Measurements from ENCODE around the gene CRIP3. TPM values are rescaled to one million over a fixed set of nuclear protein-coding genes. Genes with fewer than 3 reads are reported as not detected.
A peak's percentile ranks its signal among the peaks of the same experiment; 100 is the strongest.

Gene CRIP3
- total RNA-seq, 2 experiments from 2014 or later: 1.8 to 2.0 TPM

DNA sequence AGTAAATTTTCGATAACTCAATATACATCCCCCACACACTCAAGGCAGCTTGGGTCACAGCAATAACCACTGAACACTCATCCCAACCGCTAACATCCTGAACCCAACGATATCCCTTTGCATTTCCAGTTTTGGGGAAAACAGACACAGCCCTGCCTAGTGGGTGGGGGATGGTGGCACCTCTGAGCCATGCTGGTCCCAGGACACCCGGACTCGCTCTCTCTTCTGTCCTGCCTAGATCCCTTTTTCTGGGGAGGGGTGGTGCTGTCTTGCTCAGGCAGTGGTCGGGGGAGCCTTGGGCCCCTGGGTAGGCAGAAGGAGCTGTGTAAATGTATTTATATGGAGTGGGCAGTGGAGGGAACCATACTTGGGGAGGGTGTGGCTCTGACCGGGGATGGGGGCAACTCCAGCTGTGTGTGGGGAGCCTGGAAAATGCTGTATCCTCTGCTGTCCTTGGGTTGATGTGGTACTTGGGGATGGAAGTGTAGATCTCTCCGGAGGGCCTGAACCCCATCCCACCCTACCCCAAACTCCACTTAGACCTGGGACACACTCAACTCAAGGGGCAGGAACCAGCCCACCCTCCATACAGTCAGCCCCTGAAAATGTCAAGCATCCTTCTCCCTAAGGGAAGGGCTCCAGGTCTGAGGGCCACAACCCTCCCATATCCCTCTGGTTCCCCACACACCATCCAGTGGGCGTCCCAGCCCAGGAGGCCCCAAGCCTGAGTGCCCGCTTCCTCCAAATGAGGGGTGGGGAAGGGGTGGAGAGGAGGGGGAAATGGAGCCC, 34.3 kb downstream of the CRIP3 start:
- H3K4me1 Mint-ChIP-seq (ENCODE audit: low read depth): peaks cover 14% of the 10 kb centered on the region
- no peaks in the 10 kb centered on the region for H3K9me3 Mint-ChIP-seq
- peaks cover 30% of the 10 kb centered on the region for H3K27me3 Mint-ChIP-seq
- Histone ChIP-seq H3K36me3 (ENCODE audit: insufficient read depth, low read length) (no peaks in the 10 kb centered on the region), H3K4me3 (ENCODE audit: low read length) (no peak overlapping the region), H3K9me3 (ENCODE audit: control insufficient read depth in 1 of 2, insufficient read depth in 1 of 2, low read length in 2 of 2) (no peaks in the 10 kb centered on the region), H3K4me1 (ENCODE audit: insufficient read depth, low read length) (peaks cover 30% of the 10 kb centered on the region), H3K27me3 (ENCODE audit: control insufficient read depth in 1 of 2, insufficient read depth in 2 of 2, low read length in 2 of 2) (peaks cover 8 to 11% of the 10 kb centered on the region in 2 experiments), H3K27ac (ENCODE audit: low read depth in 1 of 2, low read length in 2 of 2) (no peak overlapping the region)
- H3K4me3 Mint-ChIP-seq: peak overlapping the region; percentile 84
- no peak for ATAC-seq (ENCODE audit: poor library complexity)
- CTCF ChIA-PET: no interaction called here
- no peak overlapping the region for H3K27ac Mint-ChIP-seq
- DNase-seq: no peak
- H3K36me3 Mint-ChIP-seq (ENCODE audit: low read depth): no peaks in the 10 kb centered on the region
- intact Hi-C loops (cut with DNase I, micrococcal nuclease): no loop called here
- TF ChIP-seq, protein P1, sequence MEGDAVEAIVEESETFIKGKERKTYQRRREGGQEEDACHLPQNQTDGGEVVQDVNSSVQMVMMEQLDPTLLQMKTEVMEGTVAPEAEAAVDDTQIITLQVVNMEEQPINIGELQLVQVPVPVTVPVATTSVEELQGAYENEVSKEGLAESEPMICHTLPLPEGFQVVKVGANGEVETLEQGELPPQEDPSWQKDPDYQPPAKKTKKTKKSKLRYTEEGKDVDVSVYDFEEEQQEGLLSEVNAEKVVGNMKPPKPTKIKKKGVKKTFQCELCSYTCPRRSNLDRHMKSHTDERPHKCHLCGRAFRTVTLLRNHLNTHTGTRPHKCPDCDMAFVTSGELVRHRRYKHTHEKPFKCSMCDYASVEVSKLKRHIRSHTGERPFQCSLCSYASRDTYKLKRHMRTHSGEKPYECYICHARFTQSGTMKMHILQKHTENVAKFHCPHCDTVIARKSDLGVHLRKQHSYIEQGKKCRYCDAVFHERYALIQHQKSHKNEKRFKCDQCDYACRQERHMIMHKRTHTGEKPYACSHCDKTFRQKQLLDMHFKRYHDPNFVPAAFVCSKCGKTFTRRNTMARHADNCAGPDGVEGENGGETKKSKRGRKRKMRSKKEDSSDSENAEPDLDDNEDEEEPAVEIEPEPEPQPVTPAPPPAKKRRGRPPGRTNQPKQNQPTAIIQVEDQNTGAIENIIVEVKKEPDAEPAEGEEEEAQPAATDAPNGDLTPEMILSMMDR (IDR thresholded peaks at IDR 0.05): no peak
- POLR2A ChIA-PET: no interaction called here

DNA sequence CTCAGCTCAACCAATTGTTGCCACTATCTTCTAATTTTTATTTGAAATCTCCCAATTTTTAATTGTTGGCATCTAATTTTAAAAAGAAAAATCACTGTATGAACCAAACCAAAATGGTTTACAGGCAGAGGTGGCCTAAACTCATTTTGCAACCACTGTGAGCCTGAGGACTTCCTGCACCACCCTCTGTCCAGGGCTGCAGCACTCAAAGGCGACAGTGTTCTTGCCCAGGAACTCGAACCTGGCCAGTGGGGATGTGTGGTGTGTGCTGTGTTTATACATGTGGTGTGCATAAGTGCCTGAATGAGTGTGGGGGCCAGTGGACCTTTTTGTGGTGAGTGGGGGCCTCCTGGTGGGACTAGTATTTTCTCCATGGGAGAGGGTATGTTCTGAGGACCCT, 34.9 kb downstream of the CRIP3 start:
- Histone ChIP-seq H3K4me3 (ENCODE audit: low read length) (no peak overlapping the region), H3K9me3 (ENCODE audit: control insufficient read depth in 1 of 2, insufficient read depth in 1 of 2, low read length in 2 of 2) (no peaks in the 10 kb centered on the region), H3K27me3 (ENCODE audit: control insufficient read depth in 1 of 2, insufficient read depth in 2 of 2, low read length in 2 of 2) (peaks cover 8 to 11% of the 10 kb centered on the region in 2 experiments), H3K4me1 (ENCODE audit: insufficient read depth, low read length) (peaks cover 36% of the 10 kb centered on the region), H3K27ac (ENCODE audit: low read depth in 1 of 2, low read length in 2 of 2) (no peak overlapping the region), H3K36me3 (ENCODE audit: insufficient read depth, low read length) (no peaks in the 10 kb centered on the region)
- Mint-ChIP-seq H3K4me1 (ENCODE audit: low read depth) (peaks cover 19% of the 10 kb centered on the region), H3K4me3 (peak overlapping the region; percentile 65), H3K27ac (no peak overlapping the region), H3K27me3 (peaks cover 35% of the 10 kb centered on the region), H3K9me3 (no peaks in the 10 kb centered on the region), H3K36me3 (ENCODE audit: low read depth) (no peaks in the 10 kb centered on the region)
- DNase-seq (no peak), ATAC-seq (ENCODE audit: poor library complexity) (no peak)
- CTCF ChIA-PET: no interaction called here
- POLR2A ChIA-PET: no interaction called here
- TF ChIP-seq, protein P1 (IDR thresholded peaks at IDR 0.05): no peak
- intact Hi-C loops (cut with DNase I, micrococcal nuclease): no loop called here

DNA sequence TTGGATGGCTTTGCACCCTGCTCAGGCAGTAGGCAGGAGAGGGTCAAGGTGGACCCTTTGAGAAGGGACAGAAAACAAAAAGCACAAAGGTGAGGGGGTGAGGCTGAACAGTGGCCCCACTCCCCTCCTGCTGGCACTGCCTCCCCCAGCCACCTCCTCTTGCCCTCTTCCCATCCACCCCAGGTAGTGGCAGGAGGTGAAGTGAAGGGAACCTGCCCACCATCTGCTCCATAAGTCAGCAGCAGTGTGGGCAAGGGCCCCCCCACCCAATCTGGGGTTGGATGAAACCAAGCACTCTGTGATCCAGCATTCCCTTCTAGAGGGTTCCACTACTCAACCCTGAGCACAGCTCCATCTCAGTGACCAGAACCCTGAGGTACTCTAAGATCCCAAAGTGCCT, 36.7 kb downstream of the CRIP3 start:
- Histone ChIP-seq H3K27me3 (ENCODE audit: control insufficient read depth in 1 of 2, insufficient read depth in 2 of 2, low read length in 2 of 2) (peaks cover 0 to 4% of the 10 kb centered on the region in 2 experiments), H3K9me3 (ENCODE audit: control insufficient read depth in 1 of 2, insufficient read depth in 1 of 2, low read length in 2 of 2) (no peaks in the 10 kb centered on the region), H3K4me3 (ENCODE audit: low read length) (no peak overlapping the region), H3K36me3 (ENCODE audit: insufficient read depth, low read length) (no peaks in the 10 kb centered on the region), H3K27ac (ENCODE audit: low read depth in 1 of 2, low read length in 2 of 2) (no peak overlapping the region), H3K4me1 (ENCODE audit: insufficient read depth, low read length) (peaks cover 36% of the 10 kb centered on the region)
- Mint-ChIP-seq H3K4me3 (peak overlapping the region; percentile 36), H3K27ac (no peak overlapping the region), H3K4me1 (ENCODE audit: low read depth) (peaks cover 19% of the 10 kb centered on the region), H3K9me3 (no peaks in the 10 kb centered on the region), H3K36me3 (ENCODE audit: low read depth) (no peaks in the 10 kb centered on the region), H3K27me3 (peaks cover 28% of the 10 kb centered on the region)
- intact Hi-C loops (cut with DNase I, micrococcal nuclease): no loop called here
- CTCF ChIA-PET: interaction anchor here (0.6 kb wide), 1 partner anchor 43 kb away, joined by 3 read pairs; the partner anchor contains the start of gene DNPH1
- DNase-seq (no peak), ATAC-seq (ENCODE audit: poor library complexity) (no peak)
- POLR2A ChIA-PET: no interaction called here
- TF ChIP-seq, protein P1 (IDR thresholded peaks at IDR 0.05): no peak

Data from CD4-positive, alpha-beta T cell (primary cell).